IPS-18a (cell line): ENCODE measurements around the gene COL5A1.

Experiments
- H3K27ac ChIP-seq: one replicate; pipeline ENCODE4 v1.5.1; 2013; ENCODE audit warnings: low read length
- H3K27me3 ChIP-seq: one replicate; pipeline ENCODE4 v1.6.1; 2013; ENCODE audit warnings: mild to moderate bottlenecking, low read length; ENCODE audit not compliant: control insufficient read depth, insufficient read depth
- H3K36me3 ChIP-seq: one replicate; pipeline ENCODE4 v1.6.1; 2013; ENCODE audit warnings: low read depth, low read length; ENCODE audit not compliant: control insufficient read depth
- H3K4me1 ChIP-seq: one replicate; pipeline ENCODE4 v1.6.1; 2013; ENCODE audit warnings: low read depth, low read length; ENCODE audit not compliant: control insufficient read depth
- H3K4me3 ChIP-seq: one replicate; pipeline ENCODE4 v1.5.1; 2013; ENCODE audit warnings: low read length
- H3K9ac ChIP-seq: one replicate; pipeline ENCODE4 v1.6.1; 2013; ENCODE audit warnings: mild to moderate bottlenecking, low read length, moderate library complexity
- H3K9me3 ChIP-seq: one replicate; pipeline ENCODE4 v1.6.1; 2013; ENCODE audit warnings: low read depth, low read length; ENCODE audit not compliant: control insufficient read depth

The COL5A1 gene

GRCh38 chr9:134834957-134835419 is 193.4 kb downstream of the COL5A1 start:
- Histone ChIP-seq H3K4me1 (no peaks in the 10 kb centered on the region), H3K27ac (no peak overlapping the region), H3K9me3 (no peaks in the 10 kb centered on the region), H3K4me3 (no peak overlapping the region), H3K9ac (no peak overlapping the region), H3K36me3 (no peaks in the 10 kb centered on the region), H3K27me3 (no peaks in the 10 kb centered on the region)

GRCh38 chr9:134835448-134835847 is 193.8 kb downstream of the COL5A1 start:
- no peak overlapping the region for H3K9ac ChIP-seq
- H3K27ac ChIP-seq = no peak overlapping the region
- H3K36me3 ChIP-seq = no peaks in the 10 kb centered on the region
- no peak overlapping the region for H3K4me3 ChIP-seq
- no peaks in the 10 kb centered on the region for H3K4me1 ChIP-seq
- H3K9me3 ChIP-seq = no peaks in the 10 kb centered on the region
- no peaks in the 10 kb centered on the region for H3K27me3 ChIP-seq

- H3K27ac ChIP-seq = no peak overlapping the region
- H3K4me1 ChIP-seq = no peaks in the 10 kb centered on the region
- H3K27me3 ChIP-seq = no peaks in the 10 kb centered on the region
- no peak overlapping the region for H3K9ac ChIP-seq
- H3K36me3 ChIP-seq = no peaks in the 10 kb centered on the region
- no peaks in the 10 kb centered on the region for H3K9me3 ChIP-seq
- no peak overlapping the region for H3K4me3 ChIP-seq
These were observed 194.4 kb downstream of the COL5A1 start for GRCh38 chr9:134835987-134836386.

GRCh38 chr9:134836406-134836970 is 194.9 kb downstream of the COL5A1 start:
- Histone ChIP-seq H3K9ac (no peak overlapping the region), H3K27ac (no peak overlapping the region), H3K36me3 (no peaks in the 10 kb centered on the region), H3K27me3 (no peaks in the 10 kb centered on the region), H3K4me1 (no peaks in the 10 kb centered on the region), H3K4me3 (no peak overlapping the region), H3K9me3 (no peaks in the 10 kb centered on the region)

GRCh38 chr9:134837529-134837928 is 195.9 kb downstream of the COL5A1 start:
- Histone ChIP-seq H3K27me3 (no peaks in the 10 kb centered on the region), H3K9me3 (no peaks in the 10 kb centered on the region), H3K36me3 (no peaks in the 10 kb centered on the region), H3K9ac (no peak overlapping the region), H3K4me1 (no peaks in the 10 kb centered on the region), H3K4me3 (no peak overlapping the region), H3K27ac (no peak overlapping the region)

- Histone ChIP-seq H3K9me3 (no peaks in the 10 kb centered on the region), H3K27ac (no peak overlapping the region), H3K9ac (no peak overlapping the region), H3K27me3 (no peaks in the 10 kb centered on the region), H3K4me3 (no peak overlapping the region), H3K36me3 (no peaks in the 10 kb centered on the region), H3K4me1 (no peaks in the 10 kb centered on the region)
These were observed 197.2 kb downstream of the COL5A1 start for GRCh38 chr9:134838651-134839454.

- Histone ChIP-seq H3K27me3 (no peaks in the 10 kb centered on the region), H3K4me3 (no peak overlapping the region), H3K9ac (no peak overlapping the region), H3K27ac (no peak overlapping the region), H3K4me1 (no peaks in the 10 kb centered on the region), H3K9me3 (no peaks in the 10 kb centered on the region), H3K36me3 (no peaks in the 10 kb centered on the region)
These were observed 198.0 kb downstream of the COL5A1 start for GRCh38 chr9:134839455-134840125.

- H3K9me3 ChIP-seq = no peaks in the 10 kb centered on the region
- H3K4me3 ChIP-seq = no peak overlapping the region
- H3K4me1 ChIP-seq = no peaks in the 10 kb centered on the region
- no peak overlapping the region for H3K9ac ChIP-seq
- no peaks in the 10 kb centered on the region for H3K36me3 ChIP-seq
- H3K27me3 ChIP-seq = no peaks in the 10 kb centered on the region
- H3K27ac ChIP-seq = no peak overlapping the region
These were observed 198.9 kb downstream of the COL5A1 start for GRCh38 chr9:134840511-134840910.

GRCh38 chr9:134841180-134841904 is 199.7 kb downstream of the COL5A1 start:
- no peak overlapping the region for H3K4me3 ChIP-seq
- H3K9me3 ChIP-seq = no peaks in the 10 kb centered on the region
- H3K27ac ChIP-seq = no peak overlapping the region
- H3K4me1 ChIP-seq = no peaks in the 10 kb centered on the region
- no peaks in the 10 kb centered on the region for H3K27me3 ChIP-seq
- no peaks in the 10 kb centered on the region for H3K36me3 ChIP-seq
- H3K9ac ChIP-seq = no peak overlapping the region

GRCh38 chr9:134842321-134842720 is 200.7 kb downstream of the COL5A1 start:
- no peaks in the 10 kb centered on the region for H3K36me3 ChIP-seq
- H3K27me3 ChIP-seq = no peaks in the 10 kb centered on the region
- no peaks in the 10 kb centered on the region for H3K4me1 ChIP-seq

GRCh38 chr9:134843740-134844139 is 202.1 kb downstream of the COL5A1 start:
- Histone ChIP-seq H3K36me3 (no peaks in the 10 kb centered on the region), H3K4me1 (no peaks in the 10 kb centered on the region), H3K27ac (no peak overlapping the region), H3K9me3 (no peaks in the 10 kb centered on the region), H3K4me3 (no peak overlapping the region), H3K9ac (no peak overlapping the region), H3K27me3 (no peaks in the 10 kb centered on the region)

More at GRCh38 chr9:134842321-134842720, 200.7 kb downstream of the COL5A1 start:
- Histone ChIP-seq H3K9ac (no peak overlapping the region), H3K4me3 (no peak overlapping the region), H3K27ac (no peak overlapping the region), H3K9me3 (no peaks in the 10 kb centered on the region)
